ENCODE results near the gene KRT77. TPM values are rescaled to one million over a fixed set of nuclear protein-coding genes. Genes with fewer than 3 reads are reported as not detected.

The KRT77 gene
- total RNA-seq, 3 donors from 2014 or later (not counting 1 experiment from before 2014, with no cell fraction given) = not detected

DNA sequence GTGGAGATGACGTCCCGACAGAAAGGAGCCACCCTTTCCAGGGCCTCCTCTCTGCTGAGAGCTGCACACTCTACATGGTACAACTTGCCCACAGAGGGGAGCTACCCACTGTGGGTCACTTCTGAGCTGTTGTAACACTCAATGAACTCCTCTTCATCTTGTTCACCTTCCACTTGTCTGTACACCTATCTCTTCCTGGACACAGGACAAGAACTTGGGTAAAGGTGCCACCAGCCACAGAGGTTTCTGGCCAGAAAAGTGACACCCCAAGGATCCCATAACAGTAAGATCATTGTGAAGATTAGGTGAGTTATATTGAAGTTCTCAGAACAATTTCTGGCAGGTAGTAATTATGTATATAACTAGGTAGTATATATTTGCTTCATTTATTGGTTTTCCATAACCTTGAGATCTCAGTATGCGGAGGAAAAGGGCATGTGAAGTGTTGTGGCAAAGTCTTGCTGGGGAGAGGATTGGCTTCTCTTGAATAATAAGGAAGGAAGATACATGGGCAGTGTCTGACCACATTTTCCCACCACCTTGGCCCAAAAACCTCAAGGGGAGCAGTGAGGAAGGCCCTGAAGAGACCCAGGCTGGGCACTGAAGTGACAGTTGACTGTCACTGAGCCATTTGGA is 39.6 kb upstream of the KRT77 start:
- ATAC-seq = no peak
- Histone ChIP-seq H3K4me1 (ENCODE audit: control insufficient read depth, insufficient read depth, low read length) (no peaks in the 10 kb centered on the region), H3K9me3 (ENCODE audit: control insufficient read depth, insufficient read depth, low read length) (no peaks in the 10 kb centered on the region), H3K4me3 (ENCODE audit: low read length) (no peak overlapping the region), H3K27me3 (ENCODE audit: control insufficient read depth, insufficient read depth, low read length) (peaks cover 3% of the 10 kb centered on the region), H3K27ac (ENCODE audit: low read length) (no peak overlapping the region), H3K36me3 (ENCODE audit: control insufficient read depth, insufficient read depth, low read length) (no peaks in the 10 kb centered on the region)
- intact Hi-C loops (cut with micrococcal nuclease) = no loop called here
- 89% methylated on average over 3 of the region's 3 CpGs for whole genome bisulfite sequencing (ENCODE audit: insufficient coverage)
- Mint-ChIP-seq H3K9me3 (no peaks in the 10 kb centered on the region), H3K36me3 (no peaks in the 10 kb centered on the region), H3K27ac (no peak overlapping the region), H3K4me1 (peaks cover 0 to 11% of the 10 kb centered on the region in 2 donors), H3K27me3 (ENCODE audit: low read depth in 2 of 2) (peaks cover 8 to 35% of the 10 kb centered on the region in 2 donors), H3K4me3 (no peak overlapping the region)
- DNase-seq = no peak
- TF ChIP-seq, protein P1, sequence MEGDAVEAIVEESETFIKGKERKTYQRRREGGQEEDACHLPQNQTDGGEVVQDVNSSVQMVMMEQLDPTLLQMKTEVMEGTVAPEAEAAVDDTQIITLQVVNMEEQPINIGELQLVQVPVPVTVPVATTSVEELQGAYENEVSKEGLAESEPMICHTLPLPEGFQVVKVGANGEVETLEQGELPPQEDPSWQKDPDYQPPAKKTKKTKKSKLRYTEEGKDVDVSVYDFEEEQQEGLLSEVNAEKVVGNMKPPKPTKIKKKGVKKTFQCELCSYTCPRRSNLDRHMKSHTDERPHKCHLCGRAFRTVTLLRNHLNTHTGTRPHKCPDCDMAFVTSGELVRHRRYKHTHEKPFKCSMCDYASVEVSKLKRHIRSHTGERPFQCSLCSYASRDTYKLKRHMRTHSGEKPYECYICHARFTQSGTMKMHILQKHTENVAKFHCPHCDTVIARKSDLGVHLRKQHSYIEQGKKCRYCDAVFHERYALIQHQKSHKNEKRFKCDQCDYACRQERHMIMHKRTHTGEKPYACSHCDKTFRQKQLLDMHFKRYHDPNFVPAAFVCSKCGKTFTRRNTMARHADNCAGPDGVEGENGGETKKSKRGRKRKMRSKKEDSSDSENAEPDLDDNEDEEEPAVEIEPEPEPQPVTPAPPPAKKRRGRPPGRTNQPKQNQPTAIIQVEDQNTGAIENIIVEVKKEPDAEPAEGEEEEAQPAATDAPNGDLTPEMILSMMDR (IDR thresholded peaks at IDR 0.05) = no peak

DNA sequence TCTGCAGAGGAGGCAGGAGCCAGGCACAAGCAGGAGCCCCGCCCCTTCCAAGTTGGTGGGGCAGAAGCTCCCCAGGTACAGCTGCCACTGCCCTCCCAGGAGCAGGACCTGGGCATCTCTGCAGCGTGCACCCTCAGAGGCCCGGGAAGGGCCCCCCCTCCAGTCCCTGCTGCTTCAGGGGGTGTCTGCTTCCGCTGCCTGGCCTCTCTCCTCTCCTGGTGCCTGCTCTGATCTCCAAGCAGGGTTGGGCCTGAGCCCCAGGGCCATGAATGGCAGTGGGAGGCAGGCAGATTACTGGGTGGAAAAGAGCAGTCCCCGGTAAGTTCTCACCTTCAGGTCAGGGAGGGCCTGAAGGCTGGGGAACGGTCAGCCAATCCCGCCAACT is 38.9 kb upstream of the KRT77 start:
- no peaks in the 10 kb centered on the region for H3K36me3 ChIP-seq (ENCODE audit: control insufficient read depth, insufficient read depth, low read length)
- peaks cover 3% of the 10 kb centered on the region for H3K27me3 ChIP-seq (ENCODE audit: control insufficient read depth, insufficient read depth, low read length)
- H3K9me3 ChIP-seq (ENCODE audit: control insufficient read depth, insufficient read depth, low read length) = no peaks in the 10 kb centered on the region
- H3K27me3 Mint-ChIP-seq (ENCODE audit: low read depth in 2 of 2) = peaks cover 8 to 35% of the 10 kb centered on the region in 2 donors
- peaks cover 0 to 11% of the 10 kb centered on the region in 2 donors for H3K4me1 Mint-ChIP-seq
- H3K4me3 ChIP-seq (ENCODE audit: low read length) = no peak overlapping the region
- TF ChIP-seq, protein P1 (IDR thresholded peaks at IDR 0.05) = no peak
- no peak overlapping the region for H3K27ac ChIP-seq (ENCODE audit: low read length)
- no peaks in the 10 kb centered on the region for H3K4me1 ChIP-seq (ENCODE audit: control insufficient read depth, insufficient read depth, low read length)
- ATAC-seq (no peak), DNase-seq (no peak)
- no peaks in the 10 kb centered on the region for H3K36me3 Mint-ChIP-seq
- intact Hi-C loops (cut with micrococcal nuclease) = no loop called here
- WGBS (ENCODE audit: insufficient coverage) = 73% methylated on average over 7 of the region's 7 CpGs
- no peak overlapping the region for H3K27ac Mint-ChIP-seq
- H3K4me3 Mint-ChIP-seq = no peak overlapping the region
- no peaks in the 10 kb centered on the region for H3K9me3 Mint-ChIP-seq

DNA sequence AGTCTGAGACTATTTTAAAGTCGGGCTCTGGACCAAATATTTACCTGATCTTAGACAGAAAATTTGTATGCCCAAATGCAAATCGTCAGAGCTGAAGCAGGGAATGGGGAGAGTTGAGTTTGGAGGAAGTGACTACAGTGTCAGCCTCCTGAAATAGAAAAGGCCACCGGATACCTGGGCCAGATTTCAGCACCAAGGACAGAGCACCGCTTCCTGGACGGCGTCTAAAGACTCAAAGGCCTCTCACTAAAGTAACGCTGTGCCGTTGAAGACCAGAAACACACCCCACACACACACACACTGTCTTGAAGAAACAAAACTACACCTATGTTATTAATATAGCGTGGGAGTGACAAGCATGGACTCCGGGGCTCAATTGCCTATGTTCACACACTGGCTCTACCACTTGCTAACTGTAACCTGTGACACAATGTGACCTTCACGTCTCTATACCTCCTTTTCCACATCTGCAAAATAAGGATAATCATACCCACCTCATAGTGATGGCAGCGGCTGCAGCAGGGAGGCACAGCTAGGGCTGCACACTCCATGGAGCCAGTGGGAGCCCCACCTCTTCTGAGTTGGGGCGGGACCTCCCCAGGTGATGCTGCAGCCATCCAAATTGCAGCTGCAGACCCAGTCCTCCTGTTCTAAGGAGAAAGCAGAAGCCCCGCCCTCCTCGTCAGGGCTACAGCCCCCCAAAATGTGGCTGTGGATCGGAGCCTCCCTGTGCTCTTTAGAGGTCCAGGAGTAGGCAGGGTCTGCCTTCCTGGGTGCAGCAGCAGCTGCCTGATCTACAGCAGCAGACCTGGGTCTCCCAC is 38.3 kb upstream of the KRT77 start:
- H3K4me3 Mint-ChIP-seq = no peak overlapping the region
- Histone ChIP-seq H3K27me3 (ENCODE audit: control insufficient read depth, insufficient read depth, low read length) (peaks cover 3% of the 10 kb centered on the region), H3K4me3 (ENCODE audit: low read length) (no peak overlapping the region), H3K27ac (ENCODE audit: low read length) (no peak overlapping the region), H3K36me3 (ENCODE audit: control insufficient read depth, insufficient read depth, low read length) (no peaks in the 10 kb centered on the region), H3K9me3 (ENCODE audit: control insufficient read depth, insufficient read depth, low read length) (no peaks in the 10 kb centered on the region), H3K4me1 (ENCODE audit: control insufficient read depth, insufficient read depth, low read length) (no peaks in the 10 kb centered on the region)
- H3K36me3 Mint-ChIP-seq = no peaks in the 10 kb centered on the region
- no peaks in the 10 kb centered on the region for H3K9me3 Mint-ChIP-seq
- peaks cover 8 to 35% of the 10 kb centered on the region in 2 donors for H3K27me3 Mint-ChIP-seq (ENCODE audit: low read depth in 2 of 2)
- TF ChIP-seq, protein P1 (IDR thresholded peaks at IDR 0.05) = no peak
- DNase-seq (peak; percentile 57 to 78), ATAC-seq (peak in 2 of 3 donors; percentile 77 to 82)
- intact Hi-C loops (cut with micrococcal nuclease) = no loop called here
- no peak overlapping the region for H3K27ac Mint-ChIP-seq
- 21% methylated on average over 16 of the region's 16 CpGs for WGBS (ENCODE audit: insufficient coverage)
- H3K4me1 Mint-ChIP-seq = peaks cover 0 to 11% of the 10 kb centered on the region in 2 donors

Data from natural killer cell (primary cell).